SK-N-MC (cell line): Measurements from ENCODE around the gene CDKAL1.

Source experiments
- EZH2 ChIP-seq: fragments of 200-600 bp; sonication (generic); IDR thresholded peaks from one replicate; pipeline ENCODE4 v1.6.1; 2017; ENCODE audit warnings: antibody characterized with exemption
- FOXP2 ChIP-seq: optimal IDR thresholded peaks from 2 replicates; pipeline ENCODE3; 2011; ENCODE audit warnings: mild to moderate bottlenecking, moderate library complexity; ENCODE audit not compliant: insufficient read depth; ENCODE audit errors: extremely low read length, control extremely low read depth
- POLR2AphosphoS5 ChIP-seq: IDR thresholded peaks from 2 replicates; pipeline ENCODE4 v1.6.1; 2012; ENCODE audit warnings: mild to moderate bottlenecking, low read depth, low read length, borderline replicate concordance

- no peak for TF ChIP-seq EZH2
- TF ChIP-seq POLR2AphosphoS5 = no peak
- no peak for TF ChIP-seq FOXP2
Observed at GRCh38 chr6:20707870-20708269, 173.6 kb downstream of the CDKAL1 start.
